HG02938 (cell line): ENCODE results near the gene ZNF571.
A peak's percentile ranks its signal among the peaks of the same experiment; 100 is the strongest.

Experiments
- ATAC-seq: cut with Tn5 transposase; IDR thresholded peaks from one replicate; pipeline ENCODE4 v1.9.1; 2021; ENCODE audit warnings: mild to moderate bottlenecking, moderate library complexity; ENCODE audit not compliant: unreplicated experiment

Gene ZNF571

GRCh38 chr19:37594304-37594981 is at the start of gene ZNF571, which contains the start of gene ZNF540:
ZNF571 (minus strand) TSS chr19:37594792; CDS start chr19:37586676, 8,116 bp downstream.
ZNF540 (plus strand) TSS chr19:37594876; CDS start chr19:37598448, 3,572 bp downstream.
- peak; percentile 91 for ATAC-seq

GRCh38 chr19:37635076-37636056 is 40.8 kb upstream of the ZNF571 start:
- no peak for ATAC-seq

DNA sequence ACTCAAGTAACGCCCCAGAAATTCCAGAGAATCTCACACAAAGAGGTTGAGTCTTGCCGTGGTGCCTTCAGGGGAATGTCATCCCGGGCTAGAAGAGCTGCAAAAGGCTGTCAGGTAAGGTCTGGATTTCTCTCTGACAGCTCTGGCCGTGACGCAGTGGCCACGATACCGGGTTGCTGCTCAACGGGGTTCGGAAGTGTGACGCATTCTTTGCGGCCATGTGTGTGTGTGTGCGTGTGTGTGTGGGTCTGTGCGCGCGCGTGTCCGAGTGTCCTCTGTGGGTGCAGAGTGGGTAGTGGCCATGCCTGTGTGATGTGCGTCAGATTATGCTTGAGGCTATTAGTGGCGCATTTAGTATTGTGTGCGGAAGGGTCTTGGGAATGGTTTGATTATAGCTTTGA is 390 bp upstream of the ZNF571 start:
- ATAC-seq = peak; percentile 35

GRCh38 chr19:37593996-37594303 is 642 bp downstream of the ZNF571 start:
- no peak for ATAC-seq

DNA sequence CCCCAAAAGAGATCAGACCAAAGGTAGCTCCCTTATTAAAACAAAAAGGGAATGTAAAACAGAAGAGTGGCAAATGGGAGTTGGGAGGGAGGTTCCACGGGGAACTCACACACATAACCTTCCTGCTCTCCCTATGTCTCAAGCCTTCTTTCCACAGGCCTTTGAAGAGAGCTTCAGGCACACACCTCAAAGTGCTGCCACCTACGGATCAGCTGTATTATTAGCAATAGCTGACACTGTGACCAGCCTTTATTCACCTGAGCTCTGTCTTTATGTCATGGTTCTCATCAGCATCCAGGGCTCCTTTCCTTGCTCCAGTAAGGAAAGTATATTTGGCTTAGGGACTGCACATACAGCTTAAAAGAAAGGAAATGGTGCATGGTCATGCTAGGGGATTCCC is 11.3 kb downstream of the ZNF571 start:
- ATAC-seq = no peak

- ATAC-seq = no peak
Observed at GRCh38 chr19:37572203-37572602, 22.4 kb downstream of the ZNF571 start.

DNA sequence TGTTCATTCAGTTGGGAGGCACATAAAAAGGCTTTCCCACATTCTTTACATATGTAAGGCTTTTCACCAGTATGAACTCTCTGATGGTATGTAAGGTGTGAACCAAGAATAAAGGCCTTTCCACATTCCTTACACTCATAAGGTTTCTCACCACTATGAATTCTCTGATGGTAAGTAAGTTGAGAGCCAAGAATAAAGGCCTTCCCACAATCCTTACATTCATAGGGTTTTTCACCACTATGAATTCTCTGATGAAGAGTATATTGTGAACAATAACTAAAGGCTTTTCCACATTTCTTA is 29.3 kb downstream of the ZNF571 start:
- ATAC-seq = no peak

- ATAC-seq = no peak
Observed at GRCh38 chr19:37564624-37565369, 29.8 kb downstream of the ZNF571 start.

- ATAC-seq = no peak
Observed at GRCh38 chr19:37563518-37563917, 31.1 kb downstream of the ZNF571 start.

GRCh38 chr19:37551129-37551993 is 43.2 kb downstream of the ZNF571 start:
- ATAC-seq = no peak

GRCh38 chr19:37537391-37537947 is 57.1 kb downstream of the ZNF571 start:
- ATAC-seq = no peak

DNA sequence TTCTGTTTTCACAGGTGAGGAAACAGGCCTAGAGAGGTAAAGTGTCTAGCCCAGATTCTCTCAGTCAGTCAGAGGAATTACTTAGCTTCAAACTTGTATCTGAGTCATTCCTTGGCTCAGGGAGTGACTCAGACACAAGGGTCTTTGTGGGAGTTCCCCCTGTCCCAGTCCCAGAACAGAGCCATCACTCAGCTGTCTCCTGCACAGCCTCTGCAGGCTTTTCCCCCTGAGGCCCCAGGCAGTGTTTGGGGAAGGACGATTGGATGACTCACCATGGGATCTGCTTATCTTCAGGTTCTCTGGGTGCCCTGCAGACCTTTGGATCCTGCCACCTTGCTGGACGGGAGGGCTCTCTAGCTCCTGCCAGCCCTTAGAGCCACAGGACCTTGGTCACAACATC is 74.7 kb downstream of the ZNF571 start:
- no peak for ATAC-seq
